Thoracic aorta (tissue), 2 donors: ENCODE measurements around the gene LAPTM5. TPM values are rescaled to one million over a fixed set of nuclear protein-coding genes. Genes with fewer than 3 reads are reported as not detected.

Source experiments
- ATAC-seq: fragments of 150-250 bp; one replicate; pipeline ENCODE4 v1.8.0; 2017; ENCODE audit warnings: low read depth; ENCODE audit not compliant: insufficient number of reproducible peaks, low FRiP score
- DNase-seq: peaks from one replicate; pipeline ENCODE4 v3.0.0-alpha.2; 2020; ENCODE audit warnings: low spot score
- H3K27ac ChIP-seq, 2 donors: fragments of 200-600 bp; sonication (generic); 1 replicate in 1 of 2; 2 replicates in 1 of 2; pipeline ENCODE4 v1.5.1; 2016; ENCODE audit warnings: mild to moderate bottlenecking in 2 of 2, moderate library complexity in 2 of 2
- H3K27me3 ChIP-seq: fragments of 200-600 bp; sonication (generic); replicated peaks from 2 replicates; pipeline ENCODE4 v1.6.0; 2016; ENCODE audit warnings: mild to moderate bottlenecking; ENCODE audit not compliant: insufficient read depth
- H3K36me3 ChIP-seq: fragments of 200-600 bp; sonication (generic); one replicate; pipeline ENCODE4 v1.5.1; 2016
- H3K4me1 ChIP-seq, 2 donors: fragments of 200-600 bp; sonication (generic); 1 replicate in 1 of 2; 2 replicates in 1 of 2; pipeline versions ENCODE4 v1.5.1 to v1.6.0; 2016; ENCODE audit warnings: low read depth in 2 of 2, mild to moderate bottlenecking in 1 of 2; ENCODE audit not compliant: control insufficient read depth in 1 of 2
- H3K4me3 ChIP-seq: fragments of 200-600 bp; sonication (generic); 2 replicates; pipeline ENCODE4 v1.5.1; 2016; ENCODE audit warnings: mild to moderate bottlenecking
- H3K9me3 ChIP-seq: fragments of 200-600 bp; sonication (generic); 2 replicates; pipeline ENCODE4 v1.5.1; 2016
- total RNA-seq, 2 donors: library from RNA; depleted of rRNA; stranded (reverse); fragments of >200 nt; gene quantifications; one replicate each; pipeline versions ENCODE4 v1.1.0 to v1.2.3, GENCODE V29; 2016
- TF ChIP-seq, protein P1 (sequence below): fragments of 200-600 bp; sonication (generic); IDR thresholded peaks from one replicate; pipeline ENCODE4 v1.5.1; 2019; ENCODE audit warnings: antibody characterized with exemption

Gene LAPTM5
- total RNA-seq, 2 donors from 2014 or later, result 91.0 to 127 TPM

GRCh38 chr1:30764939-30765555 lies 7.5 kb upstream of the LAPTM5 start:
- no peak overlapping the region for H3K27ac ChIP-seq
- ATAC-seq (no peak), DNase-seq (no peak)
- TF ChIP-seq, protein P1, sequence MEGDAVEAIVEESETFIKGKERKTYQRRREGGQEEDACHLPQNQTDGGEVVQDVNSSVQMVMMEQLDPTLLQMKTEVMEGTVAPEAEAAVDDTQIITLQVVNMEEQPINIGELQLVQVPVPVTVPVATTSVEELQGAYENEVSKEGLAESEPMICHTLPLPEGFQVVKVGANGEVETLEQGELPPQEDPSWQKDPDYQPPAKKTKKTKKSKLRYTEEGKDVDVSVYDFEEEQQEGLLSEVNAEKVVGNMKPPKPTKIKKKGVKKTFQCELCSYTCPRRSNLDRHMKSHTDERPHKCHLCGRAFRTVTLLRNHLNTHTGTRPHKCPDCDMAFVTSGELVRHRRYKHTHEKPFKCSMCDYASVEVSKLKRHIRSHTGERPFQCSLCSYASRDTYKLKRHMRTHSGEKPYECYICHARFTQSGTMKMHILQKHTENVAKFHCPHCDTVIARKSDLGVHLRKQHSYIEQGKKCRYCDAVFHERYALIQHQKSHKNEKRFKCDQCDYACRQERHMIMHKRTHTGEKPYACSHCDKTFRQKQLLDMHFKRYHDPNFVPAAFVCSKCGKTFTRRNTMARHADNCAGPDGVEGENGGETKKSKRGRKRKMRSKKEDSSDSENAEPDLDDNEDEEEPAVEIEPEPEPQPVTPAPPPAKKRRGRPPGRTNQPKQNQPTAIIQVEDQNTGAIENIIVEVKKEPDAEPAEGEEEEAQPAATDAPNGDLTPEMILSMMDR, result no peak
- peaks cover 13 to 42% of the 10 kb centered on the region in 2 donors for H3K4me1 ChIP-seq
- no peaks in the 10 kb centered on the region for H3K36me3 ChIP-seq
- H3K4me3 ChIP-seq, result no peak overlapping the region
- no peaks in the 10 kb centered on the region for H3K9me3 ChIP-seq
- H3K27me3 ChIP-seq, result no peaks in the 10 kb centered on the region

DNA sequence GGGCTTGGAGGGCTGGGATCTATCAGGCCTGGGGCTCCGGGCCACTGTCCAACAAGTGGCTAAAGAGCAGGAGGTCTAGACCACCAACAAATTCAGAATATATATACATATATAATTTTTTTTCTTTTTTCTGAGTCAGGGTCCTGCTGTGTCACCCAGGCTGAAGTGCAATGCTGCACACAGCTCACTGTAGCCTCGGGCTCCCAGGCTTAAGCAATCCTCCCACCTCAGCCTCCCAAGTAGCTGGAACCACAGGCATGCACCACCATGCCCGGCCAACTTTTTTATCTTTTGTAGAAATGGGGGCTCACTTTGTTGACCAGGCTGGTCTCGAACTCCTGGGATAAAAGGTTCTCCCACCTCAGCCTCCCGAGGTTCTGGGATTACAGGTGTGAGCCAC lies 6.8 kb upstream of the LAPTM5 start:
- H3K36me3 ChIP-seq, result no peaks in the 10 kb centered on the region
- H3K9me3 ChIP-seq, result no peaks in the 10 kb centered on the region
- TF ChIP-seq, protein P1, result no peak
- no peak for ATAC-seq
- peaks cover 13 to 35% of the 10 kb centered on the region in 2 donors for H3K4me1 ChIP-seq
- no peak overlapping the region for H3K4me3 ChIP-seq
- no peaks in the 10 kb centered on the region for H3K27me3 ChIP-seq
- H3K27ac ChIP-seq, result peak overlapping the region; percentile 59 to 81
- no peak for DNase-seq

GRCh38 chr1:30763651-30764248 lies 6.2 kb upstream of the LAPTM5 start:
- Histone ChIP-seq H3K27ac (peak overlapping the region; percentile 59 to 81), H3K9me3 (no peaks in the 10 kb centered on the region), H3K4me1 (peaks cover 13 to 35% of the 10 kb centered on the region in 2 donors), H3K36me3 (no peaks in the 10 kb centered on the region), H3K27me3 (no peaks in the 10 kb centered on the region), H3K4me3 (no peak overlapping the region)
- ATAC-seq (peak; percentile 51), DNase-seq (no peak)
- TF ChIP-seq, protein P1, result no peak

GRCh38 chr1:30762930-30763650 lies 5.5 kb upstream of the LAPTM5 start:
- Histone ChIP-seq H3K27me3 (no peaks in the 10 kb centered on the region), H3K27ac (peak overlapping the region; percentile 59 to 81), H3K4me1 (peaks cover 13 to 35% of the 10 kb centered on the region in 2 donors), H3K36me3 (no peaks in the 10 kb centered on the region), H3K4me3 (no peak overlapping the region), H3K9me3 (no peaks in the 10 kb centered on the region)
- ATAC-seq, result peak; percentile 6
- TF ChIP-seq, protein P1, result no peak
- no peak for DNase-seq
